HG03196 (cell line): ENCODE measurements around the gene TMPRSS2.

Source experiments
- ATAC-seq: cut with Tn5 transposase; IDR thresholded peaks from one replicate; pipeline ENCODE4 v1.9.1; 2021; ENCODE audit not compliant: unreplicated experiment

Gene TMPRSS2

GRCh38 chr21:41451753-41452676 is 55.9 kb downstream of the TMPRSS2 start:
- ATAC-seq, result no peak

- no peak for ATAC-seq
Measured at GRCh38 chr21:41449613-41450012, 58.3 kb downstream of the TMPRSS2 start.

- ATAC-seq, result no peak
Measured at GRCh38 chr21:41447356-41447755, 60.6 kb downstream of the TMPRSS2 start.

- no peak for ATAC-seq
Measured at GRCh38 chr21:41446586-41446985, 61.4 kb downstream of the TMPRSS2 start.

- no peak for ATAC-seq
Measured at GRCh38 chr21:41445465-41445862, 62.5 kb downstream of the TMPRSS2 start.

DNA sequence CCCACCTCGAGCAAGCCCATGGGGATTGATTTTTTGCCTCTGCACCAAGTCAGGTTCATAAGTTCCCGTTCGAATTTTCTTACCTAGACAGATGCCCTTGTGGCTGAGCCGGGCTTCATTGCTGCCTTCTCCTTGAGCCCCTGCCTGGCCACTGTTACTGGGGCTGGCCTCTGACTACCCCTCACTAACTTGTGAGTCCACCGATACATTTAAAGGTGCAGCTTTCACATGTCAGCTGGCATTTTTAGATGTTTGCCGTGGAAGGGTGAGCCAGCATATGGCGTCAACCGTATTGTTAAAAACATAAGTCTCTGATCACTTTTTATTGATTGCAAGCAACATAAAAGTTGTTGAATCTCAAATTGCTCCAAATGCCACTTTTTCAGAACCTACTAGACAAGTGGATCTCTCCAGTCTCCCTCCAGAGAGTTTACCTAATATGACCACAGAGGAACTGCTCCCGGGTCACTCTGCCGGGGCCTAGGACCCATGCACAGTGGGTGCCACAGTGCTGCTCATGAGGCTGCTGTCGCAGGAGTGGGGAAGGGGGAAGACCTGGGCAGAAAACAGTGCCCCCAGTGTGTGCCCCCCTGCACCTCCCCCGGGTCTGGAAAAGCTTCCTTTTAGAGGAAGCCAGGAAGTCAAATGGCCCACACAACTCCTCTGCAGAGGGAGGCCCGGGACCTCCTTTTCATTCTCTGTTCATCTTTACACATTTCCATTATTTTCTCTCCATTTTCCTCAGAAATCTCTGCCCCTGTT is 63.1 kb downstream of the TMPRSS2 start:
- ATAC-seq, result no peak

DNA sequence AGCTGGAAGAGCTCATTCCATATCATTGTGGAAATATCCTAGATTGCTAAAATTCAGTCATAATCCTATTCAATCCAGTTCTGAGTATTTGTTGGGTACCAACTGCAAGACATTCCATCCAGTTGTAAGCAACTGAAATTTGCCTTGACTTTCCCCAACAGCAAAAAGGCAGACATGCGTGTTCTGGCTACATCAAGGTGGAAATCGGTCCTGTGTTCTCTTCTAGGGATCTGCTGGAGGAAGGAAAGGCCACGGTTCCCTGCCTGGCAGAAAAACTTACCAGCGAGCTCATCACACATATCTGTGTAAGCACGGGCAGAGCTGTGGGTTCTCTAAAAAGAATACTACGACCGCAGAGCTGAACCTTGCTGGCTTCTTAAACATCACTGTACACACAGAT is 64.4 kb downstream of the TMPRSS2 start:
- ATAC-seq, result no peak

DNA sequence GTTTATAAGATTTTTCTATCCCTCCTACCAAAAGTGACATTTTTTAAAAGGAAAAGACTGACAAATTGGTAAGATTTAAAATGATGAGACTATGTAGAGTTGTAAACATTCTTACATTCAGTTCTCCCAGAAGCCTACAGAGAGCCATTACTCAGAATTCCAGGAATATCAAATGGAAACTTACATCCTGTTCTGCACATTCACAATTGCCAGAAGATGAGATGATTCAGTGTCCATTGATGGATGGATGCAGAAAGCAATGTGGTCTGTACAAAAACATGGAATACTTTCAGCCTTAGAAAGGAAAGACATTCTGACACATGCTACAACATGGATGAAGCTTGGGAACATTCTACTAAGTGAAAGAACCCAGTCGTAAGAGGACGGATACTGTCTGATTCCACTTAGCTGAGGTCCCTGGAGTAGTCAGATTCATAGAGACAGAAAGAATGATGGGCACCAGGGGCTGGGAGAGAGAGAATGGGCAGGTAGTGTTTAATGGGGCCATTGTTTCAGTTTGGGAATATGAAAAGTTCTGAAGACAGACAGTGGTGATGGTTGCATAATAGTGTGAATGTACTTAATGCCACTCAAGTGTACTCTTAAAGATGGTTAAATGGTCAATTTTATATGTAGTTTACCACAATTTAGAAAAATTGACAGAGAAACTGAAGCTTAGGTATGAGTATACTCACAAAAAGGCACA is 65.3 kb downstream of the TMPRSS2 start:
- ATAC-seq, result no peak

DNA sequence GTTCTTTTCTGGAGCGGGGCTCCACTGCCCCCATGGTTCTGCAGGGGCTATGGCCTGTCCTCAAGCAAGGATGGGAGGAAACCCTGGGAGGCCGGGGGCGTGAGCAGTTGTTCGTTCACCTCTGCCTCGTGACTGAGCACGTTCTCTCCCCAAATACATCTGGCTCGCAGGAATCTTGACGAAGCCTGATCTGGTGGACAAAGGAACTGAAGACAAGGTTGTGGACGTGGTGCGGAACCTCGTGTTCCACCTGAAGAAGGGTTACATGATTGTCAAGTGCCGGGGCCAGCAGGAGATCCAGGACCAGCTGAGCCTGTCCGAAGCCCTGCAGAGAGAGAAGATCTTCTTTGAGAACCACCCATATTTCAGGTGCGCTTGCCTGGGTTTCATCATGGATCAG is 66.4 kb downstream of the TMPRSS2 start:
- no peak for ATAC-seq

GRCh38 chr21:41439248-41439647 is 68.7 kb downstream of the TMPRSS2 start:
- no peak for ATAC-seq

- no peak for ATAC-seq
Measured at GRCh38 chr21:41438425-41439113, 69.4 kb downstream of the TMPRSS2 start.

DNA sequence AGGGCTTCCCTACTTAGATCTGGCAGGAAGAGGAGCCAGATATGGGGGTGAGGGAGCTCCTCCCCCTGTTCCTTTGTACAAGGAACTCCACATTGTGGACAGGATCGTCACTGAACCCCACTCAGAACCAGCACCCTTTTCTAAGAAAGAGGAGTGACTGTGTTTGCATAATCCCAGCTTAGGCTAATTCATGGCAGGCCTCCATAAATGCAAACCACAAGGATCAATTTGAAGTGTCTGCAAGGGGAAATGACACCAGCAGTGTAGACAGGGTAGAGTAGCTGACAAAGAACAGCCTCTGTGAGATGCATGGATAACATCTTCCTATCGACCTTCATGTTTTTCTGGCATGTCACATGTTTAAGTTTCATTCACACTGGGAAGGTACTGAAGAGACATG is 70.2 kb downstream of the TMPRSS2 start:
- no peak for ATAC-seq

DNA sequence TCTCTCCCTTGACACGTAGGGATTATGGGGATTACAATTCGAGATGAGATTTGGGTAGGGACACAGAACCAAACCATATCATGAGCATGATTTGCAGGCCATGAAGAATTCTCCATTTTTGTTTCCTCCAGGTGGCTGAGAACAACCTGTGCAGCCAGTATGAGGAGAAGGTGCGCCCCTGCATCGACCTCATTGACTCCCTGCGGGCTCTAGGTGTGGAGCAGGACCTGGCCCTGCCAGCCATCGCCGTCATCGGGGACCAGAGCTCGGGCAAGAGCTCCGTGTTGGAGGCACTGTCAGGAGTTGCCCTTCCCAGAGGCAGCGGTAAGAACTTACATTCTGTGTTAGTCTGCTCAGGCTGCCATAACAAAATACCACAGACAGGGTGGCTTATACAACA is 72.3 kb downstream of the TMPRSS2 start:
- no peak for ATAC-seq

DNA sequence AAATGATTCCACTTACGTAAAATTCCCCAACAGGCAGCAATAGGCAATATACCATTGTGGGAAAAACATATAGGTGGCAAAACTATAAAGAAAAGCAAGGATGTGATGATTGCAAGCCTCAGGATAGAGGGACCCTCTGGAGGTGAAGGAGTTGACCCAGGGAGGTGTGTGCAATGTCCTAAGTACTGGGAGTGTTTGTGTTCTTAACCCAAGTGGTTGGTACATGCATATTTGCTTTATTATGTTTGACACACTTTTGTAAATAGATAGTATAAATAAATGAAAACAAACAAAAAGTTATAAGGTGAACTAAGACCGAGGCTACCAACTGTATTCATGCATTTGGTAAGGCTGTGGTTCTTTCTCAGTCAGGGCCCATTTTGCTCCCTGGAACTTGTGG is 74.4 kb downstream of the TMPRSS2 start:
- ATAC-seq, result no peak

- no peak for ATAC-seq
Measured at GRCh38 chr21:41432562-41433460, 75.1 kb downstream of the TMPRSS2 start.

DNA sequence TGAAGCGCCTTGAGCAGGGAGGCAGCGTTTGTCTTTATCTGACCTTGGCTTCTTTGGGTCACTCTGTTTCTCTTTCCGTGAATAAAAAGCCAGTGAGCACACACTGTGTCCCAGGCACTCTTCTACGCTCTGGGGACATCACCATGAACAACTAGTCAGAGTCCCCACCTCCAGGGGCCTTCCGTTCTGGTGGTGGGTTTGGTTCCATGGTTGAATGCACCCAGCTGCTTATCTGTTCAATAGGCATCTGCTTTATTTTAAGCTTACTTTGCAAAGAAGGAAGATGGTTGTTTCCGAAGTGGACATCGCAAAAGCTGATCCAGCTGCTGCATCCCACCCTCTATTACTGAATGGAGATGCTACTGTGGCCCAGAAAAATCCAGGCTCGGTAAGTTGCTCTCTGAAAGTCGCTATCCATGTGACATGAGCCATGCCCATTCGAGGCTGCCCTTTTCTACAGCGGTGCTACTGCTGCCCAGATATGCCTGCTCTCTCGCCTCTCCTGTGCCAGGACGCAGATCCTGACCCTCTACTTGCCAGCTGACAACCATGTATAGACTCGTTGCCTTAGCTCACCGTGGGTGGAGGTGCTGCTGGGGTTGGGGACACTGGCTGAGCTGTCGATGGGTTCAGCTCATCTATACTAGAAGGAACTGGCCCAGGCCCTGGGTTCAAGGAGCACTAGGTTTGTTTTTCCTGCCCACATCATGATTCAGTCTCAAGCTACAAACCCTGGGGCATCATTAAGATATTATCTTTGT is 76.0 kb downstream of the TMPRSS2 start:
- ATAC-seq, result peak; percentile 79

DNA sequence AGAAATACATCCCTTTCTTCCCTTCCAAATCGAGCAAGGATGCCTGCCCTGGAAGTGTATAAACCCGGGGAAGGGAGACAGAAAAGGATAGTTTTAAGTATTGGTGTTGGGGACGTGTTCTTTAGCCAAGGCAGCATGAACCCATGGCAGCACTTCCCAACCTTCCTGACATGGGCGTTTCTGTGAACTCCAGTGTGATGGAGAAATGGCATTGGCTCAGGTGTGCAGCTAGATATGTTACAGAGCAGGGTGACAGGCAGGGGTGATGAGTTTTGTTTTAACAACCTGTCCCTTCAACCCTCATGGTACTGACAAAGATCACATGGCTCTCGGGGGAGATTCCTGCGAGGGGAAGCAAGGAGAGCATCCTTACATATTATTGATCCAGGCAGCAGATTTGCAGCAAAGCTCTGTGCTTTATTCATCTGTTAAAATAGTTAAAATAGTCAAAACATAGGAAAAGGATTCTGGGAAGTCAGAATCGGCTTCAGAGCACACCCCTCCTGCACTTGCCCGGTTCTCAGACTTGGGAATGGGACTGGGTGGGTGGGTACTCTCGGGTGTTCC is 78.0 kb downstream of the TMPRSS2 start:
- no peak for ATAC-seq

DNA sequence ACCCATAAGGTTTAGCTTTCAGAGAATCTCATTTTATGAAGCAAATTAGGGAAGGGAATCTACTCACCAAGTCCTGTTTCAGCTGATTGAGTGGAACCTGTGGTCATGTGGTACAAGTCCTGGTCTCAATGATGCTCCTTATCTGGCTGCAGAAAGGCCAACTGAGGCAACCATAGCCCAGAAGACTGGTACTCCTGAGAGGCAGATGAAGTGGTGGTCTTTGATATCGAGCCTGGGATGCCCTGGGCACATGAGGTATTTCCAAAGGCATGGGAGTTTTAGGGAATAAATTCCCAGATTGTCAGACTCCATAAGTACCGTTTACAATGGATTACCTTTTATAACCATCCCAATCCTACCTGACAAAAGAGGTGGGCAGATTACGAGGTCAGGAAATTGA is 78.7 kb downstream of the TMPRSS2 start:
- ATAC-seq, result no peak

DNA sequence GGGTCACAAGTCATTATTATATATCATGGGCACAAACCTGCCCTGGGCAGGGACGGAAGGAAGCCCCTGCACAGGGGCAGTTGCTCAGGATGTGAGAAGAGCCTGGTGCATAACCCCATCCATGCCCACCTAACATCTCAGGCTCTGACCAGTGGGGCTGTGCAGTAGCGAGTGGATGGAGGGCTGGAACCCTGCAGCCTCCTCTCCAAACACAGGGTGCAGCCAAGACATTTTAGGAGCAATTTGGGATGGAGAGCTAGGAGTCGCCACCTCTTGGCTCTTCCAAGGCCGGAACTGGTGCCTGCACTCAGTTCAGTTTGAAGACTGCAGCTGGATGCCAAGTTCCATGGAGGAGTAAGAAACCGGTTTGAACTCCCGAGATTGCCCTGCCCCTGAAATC is 79.1 kb downstream of the TMPRSS2 start:
- no peak for ATAC-seq
